ENCODE data around the gene PPM1M.
A peak's percentile ranks its signal among the peaks of the same experiment; 100 is the strongest.

The PPM1M gene

GRCh38 chr3:52245322-52246263 lies at the start of gene PPM1M:
Gene PPM1M, plus strand, starts transcription at chr3:52245759. Its CDS starts 66 bp downstream, at chr3:52245825.
- no peak for DNase-seq (ENCODE audit: low spot score)

DNA sequence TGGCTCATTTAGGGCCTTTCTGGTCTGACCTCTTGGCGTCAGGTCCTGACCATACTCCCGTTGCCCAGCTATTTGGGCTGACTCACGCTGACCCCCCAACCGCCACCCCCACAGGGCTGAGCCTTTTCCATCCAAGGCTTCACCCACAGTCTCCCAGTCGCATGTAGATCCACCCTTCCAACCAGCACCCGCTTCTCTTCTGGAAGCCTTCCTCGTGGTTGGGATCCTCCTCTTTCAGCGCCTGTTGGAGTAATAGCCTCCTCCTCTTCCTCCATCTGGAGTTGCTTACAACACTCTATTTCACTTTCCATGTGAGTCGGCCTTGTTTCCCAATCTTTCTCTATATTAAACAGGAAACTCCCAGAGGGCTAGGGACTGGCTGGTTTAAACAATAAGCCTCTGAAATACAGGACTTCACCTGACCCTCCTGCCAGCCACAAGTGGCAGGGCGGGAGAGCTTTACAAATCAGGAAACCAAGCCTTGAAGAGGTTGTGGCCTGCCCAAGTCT lies 49.7 kb upstream of the PPM1M start:
- DNase-seq (ENCODE audit: low spot score), result no peak

DNA sequence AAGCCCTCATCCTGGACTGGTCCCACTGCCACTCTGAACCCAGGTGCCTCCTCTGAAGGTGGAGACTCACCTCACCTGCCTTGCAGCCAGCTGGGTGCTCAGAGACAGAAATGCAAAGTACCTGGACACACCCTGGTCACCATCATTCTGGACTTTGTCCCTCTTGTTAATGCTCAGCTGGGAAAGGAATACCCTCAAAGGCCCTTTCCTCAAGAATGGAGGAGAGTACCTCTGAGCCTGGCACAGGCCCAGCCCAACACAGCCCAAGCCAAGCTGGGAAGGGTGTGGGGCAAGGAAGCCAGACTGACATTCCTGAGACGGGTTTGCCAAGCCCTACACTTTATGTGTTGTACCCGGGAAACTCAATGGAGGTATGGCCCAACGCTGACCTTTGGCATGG lies 48.6 kb upstream of the PPM1M start:
- DNase-seq (ENCODE audit: low spot score), result no peak

DNA sequence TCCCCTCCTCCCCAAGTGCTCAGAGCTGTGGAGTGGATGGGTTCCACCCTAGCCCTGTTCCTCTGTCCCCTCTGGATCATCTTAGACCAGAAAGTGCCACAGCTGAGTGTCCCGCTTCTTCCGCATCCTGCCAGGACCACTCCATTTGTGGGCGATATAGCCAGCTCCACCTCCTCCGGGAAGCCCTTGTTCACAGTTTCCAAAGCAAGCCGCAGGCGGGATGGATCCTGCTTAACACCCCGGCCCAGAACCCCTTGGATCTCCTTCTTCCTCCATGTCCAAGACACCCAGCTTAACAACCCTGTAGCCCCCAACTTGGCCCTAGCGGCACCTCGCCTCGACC lies 48.1 kb upstream of the PPM1M start:
- DNase-seq (ENCODE audit: low spot score), result no peak

- peak; percentile 85 for DNase-seq (ENCODE audit: low spot score)
Measured at GRCh38 chr3:52197842-52198625, 47.5 kb upstream of the PPM1M start, which contains the start of gene ALAS1. Gene ALAS1, plus strand, starts transcription at chr3:52198160. Its CDS starts 1,082 bp downstream, at chr3:52199242.

DNA sequence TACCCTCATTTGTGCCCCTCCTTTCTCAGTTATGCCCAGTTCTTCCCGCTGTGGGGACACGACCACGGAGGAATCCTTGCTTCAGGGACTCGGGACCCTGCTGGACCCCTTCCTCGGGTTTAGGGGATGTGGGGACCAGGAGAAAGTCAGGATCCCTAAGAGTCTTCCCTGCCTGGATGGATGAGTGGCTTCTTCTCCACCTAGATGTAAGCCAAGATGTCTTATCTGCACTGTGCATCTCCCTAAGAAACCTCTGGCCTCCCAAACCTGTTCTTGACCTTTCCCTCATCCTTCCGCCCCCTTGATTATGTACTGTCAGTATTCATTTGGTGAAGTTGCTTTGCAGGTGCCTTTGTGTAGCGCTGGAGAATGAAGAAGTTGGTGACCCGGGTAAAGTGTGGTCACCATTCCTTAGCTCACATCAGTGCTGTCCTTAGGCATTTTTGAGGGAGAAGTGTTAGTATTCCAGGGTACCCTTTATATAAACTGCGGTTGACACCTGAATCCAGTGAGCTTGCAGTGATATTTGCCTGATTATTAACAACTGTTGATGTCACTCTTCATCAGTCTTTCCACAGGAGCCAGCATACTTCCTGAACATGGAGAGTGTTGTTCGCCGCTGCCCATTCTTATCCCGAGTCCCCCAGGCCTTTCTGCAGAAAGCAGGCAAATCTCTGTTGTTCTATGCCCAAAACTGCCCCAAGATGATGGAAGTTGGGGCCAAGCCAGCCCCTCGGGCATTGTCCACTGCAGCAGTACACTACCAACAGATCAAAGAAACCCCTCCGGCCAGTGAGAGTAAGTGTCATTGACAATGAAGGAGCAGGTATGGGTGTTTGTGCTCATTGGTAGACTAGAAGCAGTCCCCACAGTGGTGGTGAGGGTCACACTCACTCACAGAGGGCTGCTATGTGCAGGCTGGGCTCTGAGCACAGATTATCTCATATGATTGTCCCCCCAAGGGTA lies 46.6 kb upstream of the PPM1M start:
- DNase-seq (ENCODE audit: low spot score), result no peak

DNA sequence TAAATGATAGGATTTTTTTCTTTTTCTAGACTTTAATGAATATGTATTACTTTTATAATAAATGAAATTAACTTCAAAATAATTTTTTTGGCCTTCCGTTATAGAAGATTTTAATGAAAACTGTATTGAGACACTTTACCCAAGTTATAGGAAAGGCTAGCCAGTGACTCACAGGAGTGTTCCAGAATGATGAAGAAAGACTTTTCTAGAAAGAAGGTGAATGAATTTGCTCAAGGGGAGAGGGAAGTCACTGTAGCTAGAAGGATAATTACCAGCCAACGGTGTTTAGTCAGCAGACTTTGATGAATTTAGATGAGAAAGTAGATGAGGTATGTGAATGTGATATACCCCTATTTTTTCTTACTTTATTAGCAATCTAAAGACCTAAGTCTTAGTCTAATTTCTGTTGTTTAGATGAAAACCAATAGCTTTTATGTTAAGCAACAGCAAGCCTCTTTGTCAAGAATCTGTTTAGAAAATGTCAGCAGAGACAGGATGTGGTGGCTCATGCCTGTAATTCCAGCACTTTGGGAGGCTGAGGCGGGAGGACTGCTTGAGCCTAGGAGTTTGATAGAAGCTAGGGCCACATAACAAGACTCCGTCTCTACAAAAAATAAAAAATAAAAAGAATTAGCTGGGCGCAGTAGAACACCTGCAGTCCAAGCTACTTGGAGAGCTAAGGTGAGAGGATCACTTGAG lies 44.4 kb upstream of the PPM1M start:
- DNase-seq (ENCODE audit: low spot score), result no peak

GRCh38 chr3:52202384-52203077 lies 43.0 kb upstream of the PPM1M start:
- peak; percentile 97 for DNase-seq (ENCODE audit: low spot score)

DNA sequence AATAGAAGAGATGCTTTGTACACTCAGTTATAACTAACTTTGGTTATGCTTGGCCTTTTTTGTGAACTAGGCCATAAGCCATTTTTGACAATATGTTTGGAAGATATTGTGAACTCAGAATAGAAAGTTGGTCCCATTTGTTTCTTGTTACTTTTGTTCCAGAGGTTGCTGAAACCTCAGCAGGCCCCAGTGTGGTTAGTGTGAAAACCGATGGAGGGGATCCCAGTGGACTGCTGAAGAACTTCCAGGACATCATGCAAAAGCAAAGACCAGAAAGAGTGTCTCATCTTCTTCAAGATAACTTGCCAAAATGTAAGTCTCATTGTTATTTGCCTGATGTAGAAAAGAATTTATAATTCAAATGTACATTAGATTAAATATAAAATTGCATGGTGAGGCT lies 41.9 kb upstream of the PPM1M start:
- DNase-seq (ENCODE audit: low spot score), result no peak

DNA sequence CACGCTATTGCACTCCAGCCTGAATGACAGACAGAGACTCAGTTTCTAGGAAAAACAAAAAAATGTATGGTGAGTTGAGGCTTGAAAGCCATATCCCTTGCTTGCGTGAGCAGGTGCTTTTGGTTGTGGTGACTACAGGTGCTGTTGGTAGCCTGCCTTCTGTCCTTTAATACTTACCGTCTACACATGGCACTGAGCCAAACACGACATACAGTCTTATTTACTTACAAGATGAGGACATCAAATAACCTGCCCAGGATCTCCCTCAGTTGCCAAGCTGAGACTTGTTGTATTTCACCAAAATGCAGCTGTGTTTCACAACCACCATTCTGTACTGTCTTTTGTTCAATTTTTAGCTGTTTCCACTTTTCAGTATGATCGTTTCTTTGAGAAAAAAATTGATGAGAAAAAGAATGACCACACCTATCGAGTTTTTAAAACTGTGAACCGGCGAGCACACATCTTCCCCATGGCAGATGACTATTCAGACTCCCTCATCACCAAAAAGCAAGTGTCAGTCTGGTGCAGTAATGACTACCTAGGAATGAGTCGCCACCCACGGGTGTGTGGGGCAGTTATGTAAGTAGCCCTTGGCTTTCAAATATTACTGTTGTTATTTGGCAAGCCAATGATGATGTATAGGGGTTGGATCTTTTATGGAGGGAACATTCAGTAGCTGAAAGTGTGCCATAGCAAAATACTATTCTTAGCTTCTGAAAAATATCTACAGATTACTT lies 41.1 kb upstream of the PPM1M start:
- DNase-seq (ENCODE audit: low spot score), result peak; percentile 49

DNA sequence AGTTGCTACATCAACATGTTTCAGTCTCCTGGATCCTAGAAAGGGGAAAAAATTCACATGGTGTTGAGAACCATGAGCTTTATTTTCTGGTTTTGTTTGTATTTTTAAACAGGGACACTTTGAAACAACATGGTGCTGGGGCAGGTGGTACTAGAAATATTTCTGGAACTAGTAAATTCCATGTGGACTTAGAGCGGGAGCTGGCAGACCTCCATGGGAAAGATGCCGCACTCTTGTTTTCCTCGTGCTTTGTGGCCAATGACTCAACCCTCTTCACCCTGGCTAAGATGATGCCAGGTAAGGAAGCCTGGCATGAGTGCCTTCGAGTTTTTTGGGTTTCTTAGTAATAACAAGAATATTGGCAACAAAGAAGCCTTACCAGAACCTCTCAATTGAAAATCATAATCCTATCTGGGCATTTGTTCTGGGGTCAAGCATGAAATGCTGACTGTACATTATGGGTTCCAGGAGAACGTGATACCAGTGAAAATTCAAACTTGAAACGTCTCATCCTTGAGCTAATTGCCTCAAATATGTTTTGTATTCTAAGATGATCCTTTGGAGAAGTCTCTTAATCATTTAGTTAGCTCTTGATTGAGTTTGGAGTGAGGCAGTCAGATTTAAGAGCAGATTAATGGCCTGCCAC lies 39.7 kb upstream of the PPM1M start:
- peak; percentile 93 for DNase-seq (ENCODE audit: low spot score)

GRCh38 chr3:52208556-52208955 lies 37.0 kb upstream of the PPM1M start:
- DNase-seq (ENCODE audit: low spot score), result no peak

GRCh38 chr3:52210037-52210436 lies 35.5 kb upstream of the PPM1M start:
- DNase-seq (ENCODE audit: low spot score), result no peak

GRCh38 chr3:52210550-52211046 lies 35.0 kb upstream of the PPM1M start:
- no peak for DNase-seq (ENCODE audit: low spot score)

DNA sequence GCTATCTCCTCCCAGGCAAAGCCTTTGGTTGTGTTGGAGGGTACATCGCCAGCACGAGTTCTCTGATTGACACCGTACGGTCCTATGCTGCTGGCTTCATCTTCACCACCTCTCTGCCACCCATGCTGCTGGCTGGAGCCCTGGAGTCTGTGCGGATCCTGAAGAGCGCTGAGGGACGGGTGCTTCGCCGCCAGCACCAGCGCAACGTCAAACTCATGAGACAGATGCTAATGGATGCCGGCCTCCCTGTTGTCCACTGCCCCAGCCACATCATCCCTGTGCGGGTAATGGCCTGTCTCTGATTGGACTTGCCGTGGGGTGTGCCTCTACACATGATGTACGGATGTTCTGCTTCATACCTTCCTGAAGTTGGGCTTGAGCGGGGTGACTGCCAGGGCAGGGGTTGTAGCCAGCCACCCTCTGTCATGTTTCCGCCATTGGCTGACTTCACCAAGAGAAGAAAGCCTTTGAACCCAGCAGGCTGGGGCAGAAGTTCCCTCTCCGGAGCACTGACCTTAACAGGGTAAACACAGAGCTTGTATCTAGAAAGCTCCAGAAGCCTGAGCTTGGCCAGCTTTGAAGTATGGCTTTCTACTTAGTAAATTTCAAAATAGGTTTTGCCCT lies 34.2 kb upstream of the PPM1M start:
- no peak for DNase-seq (ENCODE audit: low spot score)

DNA sequence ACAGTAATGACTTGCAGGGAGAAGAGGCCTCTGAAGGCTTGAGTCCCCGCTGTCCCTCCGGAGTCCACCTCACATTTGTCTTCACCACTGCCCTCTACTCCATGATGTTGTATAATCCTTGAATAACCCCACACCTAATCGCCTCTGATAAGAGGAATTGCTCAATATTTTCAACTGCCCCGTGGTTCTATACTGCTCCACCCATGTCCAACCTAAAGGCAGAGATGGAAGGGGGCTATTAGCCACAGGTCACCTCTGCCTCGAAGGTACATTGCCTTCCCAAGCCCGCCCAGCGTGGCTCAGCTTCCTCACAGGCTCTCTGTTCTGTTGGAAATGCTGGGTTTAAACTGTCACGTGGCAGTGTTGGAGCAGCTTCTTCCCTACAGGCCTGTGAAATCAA lies 32.6 kb upstream of the PPM1M start:
- no peak for DNase-seq (ENCODE audit: low spot score)

- no peak for DNase-seq (ENCODE audit: low spot score)
Measured at GRCh38 chr3:52213901-52214300, 31.7 kb upstream of the PPM1M start.

DNA sequence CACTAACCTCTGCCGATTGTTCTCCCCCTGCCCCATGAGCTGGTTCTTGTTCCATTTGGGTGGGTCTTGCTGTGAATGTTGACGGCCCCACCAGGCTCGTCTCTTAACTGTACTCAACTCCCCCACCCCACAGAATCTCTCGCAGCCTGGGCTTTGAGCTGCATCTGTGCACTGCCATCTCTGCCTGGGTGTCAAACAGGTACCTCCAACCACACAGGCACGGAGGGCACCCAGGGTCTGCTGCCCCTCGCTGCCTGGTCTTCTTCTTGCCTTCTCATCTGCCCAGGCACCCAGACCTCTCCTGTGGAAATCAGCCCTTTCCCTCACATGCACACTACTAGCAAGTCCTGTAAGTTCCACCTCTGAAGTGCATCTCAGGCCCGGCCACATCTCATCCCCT lies 30.2 kb upstream of the PPM1M start:
- DNase-seq (ENCODE audit: low spot score), result no peak
